IMR-90 (cell line): ENCODE data around the gene ALDOB. TPM values are rescaled to one million over a fixed set of nuclear protein-coding genes. Genes with fewer than 3 reads are reported as not detected.

ENCODE experiments used
- ATAC-seq: fragments of 200-7000 bp; cut with Tn5 transposase; 2 replicates; pipeline ENCODE4 v1.9.1; 2020; ENCODE audit warnings: low read depth, mild to moderate bottlenecking, moderate library complexity
- BruUV-seq: library from RNA; stranded (reverse); fragments of 400-500 nt; replicated peaks from 2 replicates; lab custom pipeline; 2021; lab: Mats Ljungman, UMichigan
- CTCF ChIA-PET: fragments of 300-600 bp; formaldehyde crosslinking; extraction: SDS; loops from one replicate; lab custom pipeline; 2021; ENCODE audit warnings: antibody characterized with exemption; lab: Yijun Ruan, JAX
- POLR2A ChIA-PET: fragments of 300-600 bp; sonication (Branson Sonifier 250); formaldehyde crosslinking; loops from one replicate; lab custom pipeline; 2022; ENCODE audit warnings: antibody characterized with exemption; ENCODE audit not compliant: unreplicated experiment; lab: Charles Lee
- DNase-seq: peaks from one replicate; pipeline ENCODE4 v3.0.0; 2013
- H2AFZ ChIP-seq: replicated peaks from 2 replicates; pipeline ENCODE3; 2013; ENCODE audit warnings: low read length, mild to moderate bottlenecking; ENCODE audit not compliant: poor library complexity
- H2AK5ac ChIP-seq: 2 replicates; pipeline ENCODE4 v1.6.1; 2013; ENCODE audit warnings: low read depth, low read length, inconsistent platforms
- H2AK9ac ChIP-seq: replicated peaks from 2 replicates; pipeline ENCODE3; 2013; ENCODE audit warnings: mild to moderate bottlenecking, low read depth, low read length, moderate library complexity; ENCODE audit not compliant: poor library complexity
- H2BK120ac ChIP-seq: 2 replicates; pipeline ENCODE4 v1.6.1; 2013; ENCODE audit warnings: low read depth, low read length, inconsistent platforms
- H2BK15ac ChIP-seq: 3 replicates; pipeline ENCODE4 v1.6.1; 2013; ENCODE audit warnings: low read depth, low read length, inconsistent platforms
- H2BK20ac ChIP-seq: 2 replicates; pipeline ENCODE4 v1.6.1; 2013; ENCODE audit warnings: low read depth, mild to moderate bottlenecking, inconsistent platforms, low read length, moderate library complexity
- H2BK5ac ChIP-seq: 2 replicates; pipeline ENCODE4 v1.6.1; 2013; ENCODE audit warnings: mild to moderate bottlenecking, low read depth, low read length, inconsistent platforms; ENCODE audit not compliant: poor library complexity, severe bottlenecking
- H3K14ac ChIP-seq: replicated peaks from 2 replicates; pipeline ENCODE4 v1.6.1; 2013; ENCODE audit warnings: low read depth, low read length, inconsistent platforms
- H3K18ac ChIP-seq: 2 replicates; pipeline ENCODE4 v1.6.1; 2013; ENCODE audit warnings: low read depth, low read length, control low read depth
- H3K23ac ChIP-seq: 2 replicates; pipeline ENCODE4 v1.6.1; 2013; ENCODE audit warnings: low read depth, low read length, inconsistent platforms
- H3K27ac ChIP-seq: 2 replicates; pipeline ENCODE4 v1.5.1; 2013; ENCODE audit warnings: mild to moderate bottlenecking, control low read depth, low read length; ENCODE audit not compliant: insufficient read depth
- H3K27me3 ChIP-seq: 2 replicates; pipeline ENCODE4 v1.6.1; 2013; ENCODE audit warnings: low read length; ENCODE audit not compliant: control insufficient read depth, insufficient read depth
- H3K36me3 ChIP-seq: 2 replicates; pipeline ENCODE4 v1.6.1; 2013; ENCODE audit warnings: low read length, mixed read lengths; ENCODE audit not compliant: control insufficient read depth, insufficient read depth
- H3K4ac ChIP-seq: 2 replicates; pipeline ENCODE4 v1.6.1; 2013; ENCODE audit warnings: low read depth, low read length, inconsistent platforms
- H3K4me1 ChIP-seq: 2 replicates; pipeline ENCODE4 v1.6.1; 2013; ENCODE audit warnings: low read length, mixed read lengths; ENCODE audit not compliant: control insufficient read depth, insufficient read depth
- H3K4me2 ChIP-seq: 2 replicates; pipeline ENCODE4 v1.6.1; 2013; ENCODE audit warnings: low read depth, mild to moderate bottlenecking, control low read depth, low read length, moderate library complexity
- H3K4me3 ChIP-seq: 2 replicates; pipeline ENCODE4 v1.5.1; 2013; ENCODE audit warnings: low read depth, mild to moderate bottlenecking, control low read depth, low read length, moderate library complexity; ENCODE audit not compliant: insufficient read depth
- H3K56ac ChIP-seq: 2 replicates; pipeline ENCODE4 v1.6.1; 2013; ENCODE audit warnings: low read length, inconsistent platforms; ENCODE audit not compliant: insufficient read depth; ENCODE audit errors: extremely low read depth
- H3K79me1 ChIP-seq, 2 experiments: 2 replicates each; pipeline ENCODE4 v1.6.1; 2013; ENCODE audit warnings: low read length in 2 of 2, inconsistent platforms in 1 of 2, low read depth in 1 of 2
- H3K9ac ChIP-seq: 2 replicates; pipeline ENCODE4 v1.6.1; 2013; ENCODE audit warnings: low read depth, low read length, control low read depth
- H3K9me1 ChIP-seq: 2 replicates; pipeline ENCODE4 v1.6.1; 2013; ENCODE audit warnings: low read length, inconsistent platforms; ENCODE audit not compliant: insufficient read depth
- H3K9me3 ChIP-seq: 2 replicates; pipeline ENCODE4 v1.6.1; 2013; ENCODE audit warnings: low read length; ENCODE audit not compliant: control insufficient read depth, insufficient read depth
- H4K20me1 ChIP-seq: 2 replicates; pipeline ENCODE4 v1.6.1; 2013; ENCODE audit warnings: low read length, inconsistent platforms; ENCODE audit not compliant: insufficient read depth
- H4K5ac ChIP-seq: 2 replicates; pipeline ENCODE4 v1.6.1; 2013; ENCODE audit warnings: mild to moderate bottlenecking, low read depth, low read length, control low read depth
- H4K8ac ChIP-seq, 2 experiments: 2 replicates each; pipeline ENCODE4 v1.6.1; 2013; ENCODE audit warnings: low read depth in 2 of 2, low read length in 2 of 2, control low read depth in 1 of 2, inconsistent platforms in 1 of 2
- H4K91ac ChIP-seq: 2 replicates; pipeline ENCODE4 v1.6.1; 2013; ENCODE audit warnings: low read depth, low read length, inconsistent platforms; ENCODE audit not compliant: insufficient read depth
- CEBPB ChIP-seq: IDR thresholded peaks from 2 replicates; pipeline ENCODE4 v1.6.1; 2012; ENCODE audit warnings: low read depth, low read length, improper control_type of control experiment
- ELK1 ChIP-seq: fragments of 150-350 bp; IDR thresholded peaks from 2 replicates; pipeline ENCODE4 v1.6.1; 2016; ENCODE audit warnings: low read depth, mild to moderate bottlenecking, low read length, moderate library complexity, borderline replicate concordance
- FOS ChIP-seq: fragments of 150-350 bp; IDR thresholded peaks from 2 replicates; pipeline ENCODE4 v1.6.1; 2016; ENCODE audit warnings: low read depth, low read length
- MAFK ChIP-seq: IDR thresholded peaks from 2 replicates; pipeline ENCODE4 v1.6.1; 2012; ENCODE audit warnings: low read depth, low read length, improper control_type of control experiment
- MAZ ChIP-seq: IDR thresholded peaks from 2 replicates; pipeline ENCODE4 v1.6.1; 2012; ENCODE audit warnings: low read depth, mild to moderate bottlenecking, low read length, improper control_type of control experiment, moderate library complexity, borderline replicate concordance
- NFE2L2 ChIP-seq: fragments of 150-350 bp; IDR thresholded peaks from 2 replicates; pipeline ENCODE4 v1.6.1; 2016; ENCODE audit warnings: low read depth, mild to moderate bottlenecking, low read length
- POLR2A ChIP-seq: IDR thresholded peaks from 2 replicates; pipeline ENCODE4 v1.6.1; 2012; ENCODE audit warnings: mild to moderate bottlenecking, low read depth, low read length
- RFX5 ChIP-seq: IDR thresholded peaks from 2 replicates; pipeline ENCODE4 v1.8.0; 2012; ENCODE audit warnings: low read depth, mild to moderate bottlenecking, low read length, moderate library complexity
- USF2 ChIP-seq: fragments of 150-350 bp; IDR thresholded peaks from 2 replicates; pipeline ENCODE4 v1.6.1; 2017; ENCODE audit warnings: mild to moderate bottlenecking, antibody characterized with exemption, low read length, low read depth
- whole genome bisulfite sequencing, 2 experiments: methylation state at CpG; one replicate each; pipeline versions ENCODE4 v1.1.5 to v1.1.7; 2013; ENCODE audit warnings: missing lambda C conversion rate in 2 of 2; ENCODE audit not compliant: insufficient read length in 1 of 2; ENCODE audit errors: extremely low coverage in 2 of 2; 5-methylcytosine and 5-hydroxymethylcytosine counted together
- dilution Hi-C: fragments of 300-500 bp; cut with HindIII; formaldehyde crosslinking; loops from one replicate; pipeline ENCODE4 v1.14.3; 2018; ENCODE audit warnings: low sequenced_read_pairs; ENCODE audit not compliant: unreplicated experiment
- in situ Hi-C: fragments of 300-500 bp; cut with MboI; formaldehyde crosslinking; loops from 3 replicates; pipeline ENCODE4 v1.14.3; 2019; ENCODE audit warnings: low sequenced_read_pairs, inconsistent platforms, mixed read lengths
- intact Hi-C: fragments of 100-400 bp; cut with micrococcal nuclease; formaldehyde crosslinking; loops from 2 replicates; pipeline ENCODE4 v1.10.0; 2022
- polyA plus RNA-seq, 3 experiments: library from polyadenylated mRNA; depleted of rRNA; stranded (reverse); fragments of >200 nt; gene quantifications; 2 replicates each; pipeline ENCODE4 v1.2.3, GENCODE V29; 2012; ENCODE audit warnings: low replicate concordance in 1 of 3
- total RNA-seq: library from RNA; depleted of rRNA; stranded (reverse); fragments of >200 nt; gene quantifications from 2 replicates; pipeline ENCODE4 v1.2.3, GENCODE V29; 2012

Gene ALDOB
- total and polyA plus RNA-seq, 2 of the 4 experiments (the other 2 are of a cell fraction), result not detected

- no peak overlapping the region for H3K4ac ChIP-seq
- H3K27ac ChIP-seq, result no peak overlapping the region
- no CpG with 5 or more reads among the region's 5 CpGs for WGBS, 2 experiments
- no peaks in the 10 kb centered on the region for H3K79me1 ChIP-seq
- in situ Hi-C loops (no loop called here), intact Hi-C loops (loop anchor here (2.0 kb wide), 1 partner anchor 24 kb away; a partner anchor contains a TSS), dilution Hi-C loops (no loop called here)
- ChIA-PET POLR2A (no interaction called here), CTCF (interaction anchor here (0.9 to 2.4 kb wide), 5 partner anchors 14 to 71 kb away, joined by 3 to 15 read pairs (median 6); partner anchors contain the start of gene RNF20)
- no peak overlapping the region for H2AK5ac ChIP-seq
- H2BK15ac ChIP-seq, result 0 out of 3 replicates have a peak overlapping the region, but pooled peaks have one; percentile 53
- ATAC-seq (peak; percentile 73), DNase-seq (peak; percentile 89)
- H4K8ac ChIP-seq, result no peak overlapping the region
- H3K4me3 ChIP-seq, result no peak overlapping the region
- H2BK5ac ChIP-seq, result peak overlapping the region; percentile 44
- no peaks in the 10 kb centered on the region for H4K20me1 ChIP-seq
- no peak overlapping the region for H3K14ac ChIP-seq
- H3K9me3 ChIP-seq, result no peaks in the 10 kb centered on the region
- H3K23ac ChIP-seq, result no peak overlapping the region; the same call in 1 of the 2 replicates
- TF ChIP-seq RFX5 (no peak), NFE2L2 (peak; percentile 67; the same call in 1 of the 2 replicates), USF2 (no peak), FOS (peak; percentile 64), MAFK (peak; percentile 55), ELK1 (no peak), CEBPB (no peak), POLR2A (no peak), MAZ (0 out of 2 replicates have a peak, but pooled peaks have one; percentile 39)
- H3K4me2 ChIP-seq, result peak overlapping the region; percentile 18; the same call in 1 of the 2 replicates
- no TSS peak for BruUV-seq
- H4K91ac ChIP-seq, result no peak overlapping the region
- H3K56ac ChIP-seq, result no peak overlapping the region
- no peak overlapping the region for H2AFZ ChIP-seq
- no peaks in the 10 kb centered on the region for H3K36me3 ChIP-seq
- H2BK20ac ChIP-seq, result no peak overlapping the region
- H2BK120ac ChIP-seq, result no peak overlapping the region
- H4K5ac ChIP-seq, result no peak overlapping the region
- H3K4me1 ChIP-seq, result no peaks in the 10 kb centered on the region
- no peak overlapping the region for H3K9ac ChIP-seq
- no peaks in the 10 kb centered on the region; the same call in 1 of the 2 replicates for H3K9me1 ChIP-seq
- H3K18ac ChIP-seq, result no peak overlapping the region
- no peaks in the 10 kb centered on the region for H3K27me3 ChIP-seq
- H2AK9ac ChIP-seq, result no peak overlapping the region
These were observed 27.0 kb upstream of the ALDOB start for GRCh38 chr9:101462558-101462957.
